ENCODE data around the gene CACNA2D1. TPM values are rescaled to one million over a fixed set of nuclear protein-coding genes. Genes with fewer than 3 reads are reported as not detected.
"Not testable (repeated sequence)": the region's sequence is repeated elsewhere in the genome, so short reads cannot be mapped to it uniquely, and the experiment has no call there.

CACNA2D1 gene
- total RNA-seq, 1 donor from 2014 or later: 46.1 TPM

GRCh38 chr7:82404652-82405051 is 38.9 kb downstream of the CACNA2D1 start:
- no peak for DNase-seq (ENCODE audit: missing footprints)
- no peak for ATAC-seq
- intact Hi-C loops (cut with DNase I): no loop called here

GRCh38 chr7:82404094-82404493 is 39.5 kb downstream of the CACNA2D1 start:
- DNase-seq (ENCODE audit: missing footprints) (no peak), ATAC-seq (no peak)
- intact Hi-C loops (cut with DNase I): no loop called here

GRCh38 chr7:82397879-82398524 is 45.6 kb downstream of the CACNA2D1 start:
- intact Hi-C loops (cut with DNase I): no loop called here
- DNase-seq (ENCODE audit: missing footprints): no peak
- no peak for ATAC-seq

- no peak for DNase-seq (ENCODE audit: missing footprints)
- intact Hi-C loops (cut with DNase I): no loop called here
- no peak for ATAC-seq
These were observed 47.2 kb downstream of the CACNA2D1 start for GRCh38 chr7:82396343-82396742.

GRCh38 chr7:82395147-82395546 is 48.4 kb downstream of the CACNA2D1 start:
- ATAC-seq (no peak), DNase-seq (ENCODE audit: missing footprints) (no peak)
- intact Hi-C loops (cut with DNase I): no loop called here

GRCh38 chr7:82393840-82394220 is 49.7 kb downstream of the CACNA2D1 start:
- intact Hi-C loops (cut with DNase I): no loop called here
- no peak for DNase-seq (ENCODE audit: missing footprints)
- no peak for ATAC-seq

GRCh38 chr7:82393076-82393839 is 50.3 kb downstream of the CACNA2D1 start:
- no peak for ATAC-seq
- DNase-seq (ENCODE audit: missing footprints): no peak
- intact Hi-C loops (cut with DNase I): no loop called here

- intact Hi-C loops (cut with DNase I): no loop called here
- no peak for ATAC-seq
- DNase-seq (ENCODE audit: missing footprints): no peak
These were observed 52.6 kb downstream of the CACNA2D1 start for GRCh38 chr7:82390936-82391335.

GRCh38 chr7:82389876-82390275 is 53.7 kb downstream of the CACNA2D1 start:
- ATAC-seq: no peak
- intact Hi-C loops (cut with DNase I): no loop called here
- no peak for DNase-seq (ENCODE audit: missing footprints)

GRCh38 chr7:82388138-82388537 is 55.4 kb downstream of the CACNA2D1 start:
- DNase-seq (ENCODE audit: missing footprints): no peak
- intact Hi-C loops (cut with DNase I): no loop called here
- no peak for ATAC-seq

- ATAC-seq; intact Hi-C loops (cut with DNase I); DNase-seq (ENCODE audit: missing footprints): not testable (repeated sequence)
These were observed 57.0 kb downstream of the CACNA2D1 start for GRCh38 chr7:82386571-82386970.

GRCh38 chr7:82384779-82385178 is 58.8 kb downstream of the CACNA2D1 start:
- no peak for ATAC-seq
- DNase-seq (ENCODE audit: missing footprints): no peak
- intact Hi-C loops (cut with DNase I): no loop called here

GRCh38 chr7:82384051-82384464 is 59.5 kb downstream of the CACNA2D1 start:
- ATAC-seq: no peak
- intact Hi-C loops (cut with DNase I): no loop called here
- no peak for DNase-seq (ENCODE audit: missing footprints)

- intact Hi-C loops (cut with DNase I): no loop called here
- no peak for ATAC-seq
- no peak for DNase-seq (ENCODE audit: missing footprints)
These were observed 61.3 kb downstream of the CACNA2D1 start for GRCh38 chr7:82382276-82382675.

GRCh38 chr7:82376739-82377138 is 66.8 kb downstream of the CACNA2D1 start:
- DNase-seq (ENCODE audit: missing footprints): no peak
- intact Hi-C loops (cut with DNase I): no loop called here
- no peak for ATAC-seq

- ATAC-seq: no peak
- no peak for DNase-seq (ENCODE audit: missing footprints)
- intact Hi-C loops (cut with DNase I): no loop called here
These were observed 67.9 kb downstream of the CACNA2D1 start for GRCh38 chr7:82375713-82376112.

GRCh38 chr7:82375129-82375528 is 68.4 kb downstream of the CACNA2D1 start:
- intact Hi-C loops (cut with DNase I): no loop called here
- ATAC-seq: no peak

GRCh38 chr7:82373926-82374635 is 69.5 kb downstream of the CACNA2D1 start:
- DNase-seq (ENCODE audit: missing footprints) (no peak), ATAC-seq (no peak)
- intact Hi-C loops (cut with DNase I): no loop called here

More at GRCh38 chr7:82375129-82375528, 68.4 kb downstream of the CACNA2D1 start:
- no peak for DNase-seq (ENCODE audit: missing footprints)

GRCh38 chr7:82364671-82365070 is 78.9 kb downstream of the CACNA2D1 start:
- intact Hi-C loops (cut with DNase I): no loop called here
- DNase-seq (ENCODE audit: missing footprints) (no peak), ATAC-seq (no peak)

- no peak for DNase-seq (ENCODE audit: missing footprints)
- ATAC-seq: peak; percentile 31
These were observed 79.5 kb downstream of the CACNA2D1 start for GRCh38 chr7:82364048-82364447.

More at GRCh38 chr7:82364048-82364447, 79.5 kb downstream of the CACNA2D1 start:
- intact Hi-C loops (cut with DNase I): no loop called here

Measured in Right ventricle myocardium inferior (tissue), 1 donor.